Neural cell (in vitro differentiated cells): ENCODE results near the gene PRELP. TPM values are rescaled to one million over a fixed set of nuclear protein-coding genes. Genes with fewer than 3 reads are reported as not detected.

ENCODE experiments used
- H2AFZ ChIP-seq: fragments of 200-600, 300-800 bp; sonication (generic), shearing (Covaris generic); 2 replicates; pipeline ENCODE4 v1.6.0; 2014; ENCODE audit warnings: low read depth, mild to moderate bottlenecking, antibody characterized with exemption, low read length, moderate library complexity
- H3F3A ChIP-seq: fragments of 200-600 bp; shearing (Covaris generic); 2 replicates; pipeline ENCODE4 v1.6.1; 2016; ENCODE audit warnings: mild to moderate bottlenecking, moderate library complexity, mixed read lengths, antibody characterized with exemption, low read length; ENCODE audit not compliant: insufficient read depth, poor library complexity, severe bottlenecking
- H3K27ac ChIP-seq: fragments of 200-600, 300-800 bp; sonication (generic), shearing (Covaris generic); 2 replicates; pipeline ENCODE4 v1.5.1; 2014; ENCODE audit warnings: mild to moderate bottlenecking, low read length, moderate library complexity
- H3K27me3 ChIP-seq: fragments of 300-800, 200-600 bp; sonication (generic), shearing (Covaris generic); 2 replicates; pipeline ENCODE4 v1.6.0; 2014; ENCODE audit warnings: mild to moderate bottlenecking, low read depth, low read length, moderate library complexity; ENCODE audit not compliant: insufficient read depth
- H3K36me3 ChIP-seq: fragments of 300-800, 200-600 bp; sonication (generic), shearing (Covaris generic); 2 replicates; pipeline ENCODE4 v1.5.1; 2014; ENCODE audit warnings: mild to moderate bottlenecking, antibody characterized with exemption, low read length, moderate library complexity; ENCODE audit not compliant: insufficient read depth
- H3K4me2 ChIP-seq: fragments of 300-800, 200-600 bp; sonication (generic), shearing (Covaris generic); 2 replicates; pipeline ENCODE4 v1.6.0; 2014; ENCODE audit warnings: mild to moderate bottlenecking, low read length
- H3K4me3 ChIP-seq: fragments of 300-800, 200-600 bp; sonication (generic), shearing (Covaris generic); 2 replicates; pipeline ENCODE4 v1.5.1; 2014; ENCODE audit warnings: mild to moderate bottlenecking, low read length, moderate library complexity
- H3K79me2 ChIP-seq: fragments of 200-600 bp; shearing (Covaris generic); replicated peaks from 2 replicates; pipeline ENCODE4 v1.6.0; 2014; ENCODE audit warnings: mild to moderate bottlenecking, low read length, moderate library complexity; ENCODE audit not compliant: insufficient read depth
- H3K9ac ChIP-seq: fragments of 300-800, 200-600 bp; sonication (generic), shearing (Covaris generic); 2 replicates; pipeline ENCODE4 v1.6.1; 2016; ENCODE audit warnings: mild to moderate bottlenecking, low read length, mixed read lengths
- H3K9me2 ChIP-seq: fragments of 200-600 bp; shearing (Covaris generic); 2 replicates; pipeline ENCODE4 v1.6.1; 2016; ENCODE audit warnings: mild to moderate bottlenecking, low read length, mixed read lengths; ENCODE audit not compliant: insufficient read depth
- H3K9me3 ChIP-seq: fragments of 200-600, 300-800 bp; sonication (generic), shearing (Covaris generic); 2 replicates; pipeline ENCODE4 v1.6.1; 2016; ENCODE audit warnings: mild to moderate bottlenecking, mixed run types, low read length, moderate library complexity, mixed read lengths
- H4K20me1 ChIP-seq: fragments of 200-600 bp; shearing (Covaris generic); 2 replicates; pipeline ENCODE4 v1.6.1; 2016; ENCODE audit warnings: mild to moderate bottlenecking, mixed run types; ENCODE audit not compliant: insufficient read depth
- EP300 ChIP-seq: fragments of 450-650 bp; conservative IDR thresholded peaks from 2 replicates; pipeline ENCODE4 v1.6.1; 2014; ENCODE audit warnings: antibody characterized with exemption, mild to moderate bottlenecking, moderate library complexity; ENCODE audit not compliant: poor library complexity, severe bottlenecking
- EZH2 ChIP-seq: fragments of 200-600, 300-800 bp; shearing (Covaris generic), sonication (generic); IDR thresholded peaks from 2 replicates; pipeline ENCODE4 v1.6.1; 2014; ENCODE audit warnings: antibody characterized with exemption, low read length, borderline replicate concordance, mild to moderate bottlenecking; ENCODE audit not compliant: insufficient read depth, poor library complexity, severe bottlenecking
- MXI1 ChIP-seq: fragments of 450-650 bp; conservative IDR thresholded peaks from 2 replicates; pipeline ENCODE4 v1.6.1; 2014; ENCODE audit warnings: antibody characterized with exemption, mild to moderate bottlenecking; ENCODE audit not compliant: poor library complexity, severe bottlenecking
- POLR2AphosphoS5 ChIP-seq: IDR thresholded peaks from 2 replicates; pipeline ENCODE4 v1.6.1; 2012
- RAD21 ChIP-seq: fragments of 450-650 bp; conservative IDR thresholded peaks from 2 replicates; pipeline ENCODE4 v1.6.1; 2014; ENCODE audit warnings: antibody characterized with exemption, mild to moderate bottlenecking, moderate library complexity
- REST ChIP-seq: IDR thresholded peaks from 2 replicates; pipeline ENCODE4 v1.6.1; 2012; ENCODE audit warnings: borderline replicate concordance
- SMC3 ChIP-seq: fragments of 450-650 bp; conservative IDR thresholded peaks from 2 replicates; pipeline ENCODE4 v1.6.1; 2014; ENCODE audit warnings: antibody characterized with exemption, mild to moderate bottlenecking, moderate library complexity; ENCODE audit not compliant: poor library complexity
- TAF1 ChIP-seq: IDR thresholded peaks from 2 replicates; pipeline ENCODE4 v1.6.1; 2012; ENCODE audit warnings: low read depth
- polyA plus RNA-seq: library from polyadenylated mRNA; depleted of rRNA; stranded (reverse); fragments of >200 nt; gene quantifications from 2 replicates; pipeline ENCODE4 v1.2.3, GENCODE V29; 2014
- TF ChIP-seq, protein P1 (sequence below): fragments of 450-650 bp; IDR thresholded peaks from 2 replicates; pipeline ENCODE4 v1.5.1; 2014; ENCODE audit warnings: antibody characterized with exemption, mild to moderate bottlenecking, moderate library complexity; ENCODE audit not compliant: poor library complexity, severe bottlenecking

The PRELP gene
- polyA plus RNA-seq, 1 donor from 2014 or later: not detected

DNA sequence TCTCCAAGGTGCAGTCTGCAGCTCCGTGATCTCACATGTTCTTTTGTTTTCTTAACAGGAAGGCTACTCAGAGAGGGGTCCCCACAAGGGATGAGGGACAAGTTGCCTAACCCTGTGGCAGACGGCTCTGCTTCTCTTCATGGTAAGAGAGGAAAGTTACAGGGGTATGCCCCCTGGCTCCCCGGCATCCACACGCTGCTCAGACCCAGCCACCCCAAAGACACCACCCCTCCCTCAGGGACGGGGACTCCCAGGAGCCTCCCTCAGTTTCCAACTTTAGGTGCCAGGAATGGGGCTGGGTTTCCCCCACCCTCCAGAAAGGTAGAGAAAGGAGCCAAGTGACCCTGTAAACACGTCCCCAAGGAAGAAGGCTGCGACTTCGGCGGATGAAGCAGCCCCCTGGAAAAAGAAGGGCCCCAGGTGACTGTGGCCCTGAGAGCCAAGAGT, 38.0 kb downstream of the PRELP start:
- Histone ChIP-seq H3K9me2 (no peaks in the 10 kb centered on the region), H3K4me2 (peak overlapping the region; percentile 1), H3K79me2 (no peaks in the 10 kb centered on the region), H4K20me1 (no peaks in the 10 kb centered on the region), H3K27me3 (no peaks in the 10 kb centered on the region), H3F3A (peaks cover 5% of the 10 kb centered on the region), H3K9me3 (no peaks in the 10 kb centered on the region), H2AFZ (no peak overlapping the region), H3K4me3 (peak overlapping the region; percentile 48), H3K36me3 (no peaks in the 10 kb centered on the region), H3K27ac (peak overlapping the region; percentile 87), H3K9ac (peak overlapping the region; percentile 67)
- TF ChIP-seq MXI1: no peak
- TF ChIP-seq TAF1: no peak
- no peak for TF ChIP-seq POLR2AphosphoS5
- no peak for TF ChIP-seq EP300
- TF ChIP-seq, protein P1, sequence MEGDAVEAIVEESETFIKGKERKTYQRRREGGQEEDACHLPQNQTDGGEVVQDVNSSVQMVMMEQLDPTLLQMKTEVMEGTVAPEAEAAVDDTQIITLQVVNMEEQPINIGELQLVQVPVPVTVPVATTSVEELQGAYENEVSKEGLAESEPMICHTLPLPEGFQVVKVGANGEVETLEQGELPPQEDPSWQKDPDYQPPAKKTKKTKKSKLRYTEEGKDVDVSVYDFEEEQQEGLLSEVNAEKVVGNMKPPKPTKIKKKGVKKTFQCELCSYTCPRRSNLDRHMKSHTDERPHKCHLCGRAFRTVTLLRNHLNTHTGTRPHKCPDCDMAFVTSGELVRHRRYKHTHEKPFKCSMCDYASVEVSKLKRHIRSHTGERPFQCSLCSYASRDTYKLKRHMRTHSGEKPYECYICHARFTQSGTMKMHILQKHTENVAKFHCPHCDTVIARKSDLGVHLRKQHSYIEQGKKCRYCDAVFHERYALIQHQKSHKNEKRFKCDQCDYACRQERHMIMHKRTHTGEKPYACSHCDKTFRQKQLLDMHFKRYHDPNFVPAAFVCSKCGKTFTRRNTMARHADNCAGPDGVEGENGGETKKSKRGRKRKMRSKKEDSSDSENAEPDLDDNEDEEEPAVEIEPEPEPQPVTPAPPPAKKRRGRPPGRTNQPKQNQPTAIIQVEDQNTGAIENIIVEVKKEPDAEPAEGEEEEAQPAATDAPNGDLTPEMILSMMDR: no peak
- TF ChIP-seq RAD21: no peak
- no peak for TF ChIP-seq EZH2
- TF ChIP-seq SMC3: no peak
- no peak for TF ChIP-seq REST

DNA sequence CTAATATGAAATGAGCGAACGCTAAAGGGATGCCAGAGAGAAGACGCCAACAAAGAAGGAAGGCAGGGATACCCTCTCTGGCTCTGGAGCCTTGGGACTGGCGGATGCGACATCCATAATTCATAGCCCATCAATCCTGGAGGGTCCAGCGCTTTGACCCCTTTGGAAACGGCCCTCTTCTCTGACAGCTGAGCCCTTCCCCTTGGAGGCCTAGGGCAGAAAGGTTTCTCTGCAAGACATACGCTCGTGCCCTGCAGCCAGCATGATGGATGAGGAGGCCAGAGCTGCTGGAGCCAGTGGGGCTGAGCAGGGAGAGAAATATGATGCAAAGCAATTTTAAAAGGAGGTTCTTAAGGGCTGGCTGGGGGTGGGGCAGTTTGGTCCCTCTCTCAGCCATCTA, 40.6 kb downstream of the PRELP start:
- Histone ChIP-seq H3F3A (peaks cover 5% of the 10 kb centered on the region), H3K36me3 (no peaks in the 10 kb centered on the region), H3K79me2 (no peaks in the 10 kb centered on the region), H3K27ac (no peak overlapping the region), H3K9ac (no peak overlapping the region), H3K9me2 (no peaks in the 10 kb centered on the region), H2AFZ (no peak overlapping the region), H3K9me3 (no peaks in the 10 kb centered on the region), H3K4me3 (no peak overlapping the region), H3K4me2 (no peak overlapping the region), H3K27me3 (no peaks in the 10 kb centered on the region), H4K20me1 (no peaks in the 10 kb centered on the region)
- TF ChIP-seq, protein P1: no peak
- no peak for TF ChIP-seq REST
- no peak for TF ChIP-seq EZH2
- no peak for TF ChIP-seq POLR2AphosphoS5
- TF ChIP-seq RAD21: no peak
- no peak for TF ChIP-seq MXI1
- no peak for TF ChIP-seq SMC3
- no peak for TF ChIP-seq TAF1
- no peak for TF ChIP-seq EP300
